Neuronal stem cell (in vitro differentiated cells): ENCODE measurements around the gene GRID1.

ENCODE experiments used
- DNase-seq: peaks from one replicate; pipeline ENCODE4 v3.0.0-alpha.2; 2013; ENCODE audit warnings: low spot score
- H2AFZ ChIP-seq: one replicate; pipeline ENCODE4 v1.6.1; 2013; ENCODE audit warnings: mild to moderate bottlenecking, low read length, inconsistent platforms
- H2AK5ac ChIP-seq: 2 replicates; pipeline ENCODE4 v1.6.1; 2013; ENCODE audit warnings: low read depth, mild to moderate bottlenecking, inconsistent platforms, low read length, moderate library complexity, mixed read lengths
- H2BK120ac ChIP-seq: 2 replicates; pipeline ENCODE4 v1.6.1; 2013; ENCODE audit warnings: low read depth, mild to moderate bottlenecking, inconsistent platforms, low read length, moderate library complexity, mixed read lengths
- H2BK12ac ChIP-seq: one replicate; pipeline ENCODE4 v1.6.1; 2013; ENCODE audit warnings: low read length, inconsistent platforms
- H2BK15ac ChIP-seq: 2 replicates; pipeline ENCODE4 v1.6.1; 2013; ENCODE audit warnings: mild to moderate bottlenecking, low read length, inconsistent platforms, mixed read lengths
- H2BK5ac ChIP-seq: one replicate; pipeline ENCODE4 v1.6.1; 2013; ENCODE audit warnings: inconsistent platforms, mild to moderate bottlenecking, low read length, moderate library complexity
- H3K14ac ChIP-seq: one replicate; pipeline ENCODE4 v1.6.1; 2013; ENCODE audit warnings: low read length, inconsistent platforms
- H3K18ac ChIP-seq: 2 replicates; pipeline ENCODE4 v1.6.1; 2013; ENCODE audit warnings: low read length, inconsistent platforms
- H3K23ac ChIP-seq: 2 replicates; pipeline ENCODE4 v1.6.1; 2013; ENCODE audit warnings: low read depth, mild to moderate bottlenecking, mixed read lengths, low read length, inconsistent platforms; ENCODE audit not compliant: poor library complexity
- H3K27ac ChIP-seq: replicated peaks from 3 replicates; pipeline ENCODE4 v1.5.1; 2013; ENCODE audit warnings: low read length, inconsistent platforms
- H3K27me3 ChIP-seq, 3 experiments: 2 replicates each; pipeline ENCODE4 v1.6.1; 2013; ENCODE audit warnings: low read length in 3 of 3, mild to moderate bottlenecking in 2 of 3, inconsistent platforms in 1 of 3, low read depth in 1 of 3, mixed read lengths in 1 of 3, moderate library complexity in 1 of 3; ENCODE audit not compliant: control insufficient read depth in 3 of 3, insufficient read depth in 3 of 3
- H3K36me3 ChIP-seq, 2 donors: replicated peaks in 1 of 2; 2 replicates each; pipeline ENCODE4 v1.6.1; 2013; ENCODE audit warnings: low read length in 2 of 2; ENCODE audit not compliant: control insufficient read depth in 2 of 2, insufficient read depth in 2 of 2
- H3K4ac ChIP-seq: 2 replicates; pipeline ENCODE4 v1.6.1; 2013; ENCODE audit warnings: inconsistent platforms, mild to moderate bottlenecking, low read length, moderate library complexity
- H3K4me1 ChIP-seq, 2 donors: 1 replicate in 1 of 2; 2 replicates in 1 of 2; pipeline ENCODE4 v1.6.1; 2013; ENCODE audit warnings: low read length in 2 of 2, low read depth in 1 of 2; ENCODE audit not compliant: control insufficient read depth in 2 of 2, insufficient read depth in 1 of 2
- H3K4me2 ChIP-seq: one replicate; pipeline ENCODE4 v1.6.1; 2013; ENCODE audit warnings: mild to moderate bottlenecking, low read length, inconsistent platforms; ENCODE audit not compliant: insufficient read depth, poor library complexity, severe bottlenecking
- H3K4me3 ChIP-seq, 2 donors: 2 replicates each; pipeline ENCODE4 v1.5.1; 2013; ENCODE audit warnings: low read length in 2 of 2, mild to moderate bottlenecking in 2 of 2, inconsistent platforms in 1 of 2, moderate library complexity in 1 of 2
- H3K79me1 ChIP-seq: one replicate; pipeline ENCODE4 v1.6.1; 2013; ENCODE audit warnings: low read depth, mild to moderate bottlenecking, inconsistent platforms, low read length, moderate library complexity
- H3K9ac ChIP-seq: one replicate; pipeline ENCODE4 v1.6.1; 2013; ENCODE audit warnings: mild to moderate bottlenecking, low read depth, low read length, inconsistent platforms; ENCODE audit not compliant: poor library complexity
- H3K9me3 ChIP-seq, 2 donors: replicated peaks in 1 of 2; 2 replicates each; pipeline versions ENCODE3 to v1.6.1; 2013; ENCODE audit warnings: low read length in 2 of 2, mild to moderate bottlenecking in 2 of 2, inconsistent platforms in 1 of 2, low read depth in 1 of 2, mixed read lengths in 1 of 2, moderate library complexity in 1 of 2; ENCODE audit not compliant: control insufficient read depth in 2 of 2, insufficient read depth in 1 of 2
- H4K8ac ChIP-seq: one replicate; pipeline ENCODE4 v1.6.1; 2013; ENCODE audit warnings: low read depth, mild to moderate bottlenecking, inconsistent platforms, low read length, moderate library complexity
- H4K91ac ChIP-seq: one replicate; pipeline ENCODE4 v1.6.1; 2013; ENCODE audit warnings: low read length, low read depth, mild to moderate bottlenecking, inconsistent platforms; ENCODE audit not compliant: poor library complexity
- WGBS, 2 donors: extraction: QIAGEN DNeasy Blood & Tissue Kit; methylation state at CpG; one replicate each; pipeline ENCODE4 v1.1.7; 2013; ENCODE audit warnings: missing lambda C conversion rate in 2 of 2, mixed read lengths in 1 of 2; ENCODE audit not compliant: insufficient read length in 2 of 2, insufficient replicate concordance in 1 of 2; ENCODE audit errors: extremely low coverage in 2 of 2; 5-methylcytosine and 5-hydroxymethylcytosine counted together

GRID1 gene

DNA sequence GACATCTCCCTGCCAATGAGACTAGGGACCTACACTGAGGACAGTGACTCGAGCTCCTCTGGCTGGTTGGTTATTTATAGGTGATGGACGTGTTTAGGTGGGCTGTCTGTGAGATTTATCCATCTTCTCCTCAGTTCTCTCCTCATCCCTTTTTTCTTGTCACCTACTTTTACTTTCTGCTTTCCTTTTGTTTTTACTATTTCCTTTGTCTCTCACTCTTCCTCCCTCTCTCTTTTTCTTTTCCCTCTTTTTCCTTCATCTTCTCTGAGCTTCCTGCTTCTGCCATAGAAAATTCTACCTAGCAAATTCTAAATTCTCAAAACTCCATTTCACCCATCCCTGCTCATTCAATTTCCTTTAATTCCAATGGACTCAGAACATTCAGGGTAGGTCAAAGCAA, 478.0 kb downstream of the GRID1 start:
- Histone ChIP-seq H3K27ac (no peak overlapping the region), H2BK15ac (no peak overlapping the region), H3K4me1 (no peaks in the 10 kb centered on the region), H3K9me3 (no peaks in the 10 kb centered on the region), H3K36me3 (no peaks in the 10 kb centered on the region), H3K4me2 (no peak overlapping the region), H3K23ac (no peak overlapping the region), H3K9ac (no peak overlapping the region), H3K27me3 (no peaks in the 10 kb centered on the region), H3K18ac (no peak overlapping the region), H2BK12ac (no peak overlapping the region), H2AFZ (no peak overlapping the region), H4K91ac (no peak overlapping the region), H4K8ac (no peak overlapping the region), H3K4ac (no peak overlapping the region), H3K14ac (no peak overlapping the region), H2AK5ac (no peak overlapping the region), H3K79me1 (no peaks in the 10 kb centered on the region), H3K4me3 (no peak overlapping the region), H2BK5ac (no peak overlapping the region), H2BK120ac (no peak overlapping the region)
- no CpG with 5 or more reads among the region's 2 CpGs for WGBS, 2 donors
- DNase-seq = no peak

DNA sequence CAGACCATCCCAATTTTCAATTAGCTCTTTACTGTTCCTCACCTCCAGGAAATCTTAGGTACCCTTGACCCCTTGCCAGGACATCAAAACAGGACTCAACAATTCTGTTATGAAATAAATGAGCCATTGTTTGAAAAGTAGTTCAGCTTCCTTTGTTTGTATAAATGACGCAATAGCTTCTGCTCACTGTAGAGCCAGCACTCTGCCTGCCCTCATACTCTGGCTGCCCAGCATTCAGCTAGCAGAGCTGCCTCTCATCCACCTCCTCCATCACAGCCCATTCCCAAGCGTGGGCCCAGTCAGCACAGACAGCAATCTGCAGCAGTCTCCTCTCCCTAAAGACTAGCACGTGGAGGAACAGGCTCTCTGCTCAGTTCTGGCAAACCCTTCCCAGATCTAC, 478.6 kb downstream of the GRID1 start:
- H2BK120ac ChIP-seq = no peak overlapping the region
- H3K9ac ChIP-seq = no peak overlapping the region
- no peak overlapping the region for H3K23ac ChIP-seq
- H2AK5ac ChIP-seq = no peak overlapping the region
- H3K36me3 ChIP-seq = no peaks in the 10 kb centered on the region
- H2BK12ac ChIP-seq = no peak overlapping the region
- no peak overlapping the region for H2BK5ac ChIP-seq
- no peak overlapping the region for H2BK15ac ChIP-seq
- no peak overlapping the region for H2AFZ ChIP-seq
- no peaks in the 10 kb centered on the region for H3K79me1 ChIP-seq
- no peaks in the 10 kb centered on the region for H3K4me1 ChIP-seq
- H3K4me3 ChIP-seq = no peak overlapping the region
- H3K9me3 ChIP-seq = no peaks in the 10 kb centered on the region
- no peaks in the 10 kb centered on the region for H3K27me3 ChIP-seq
- H4K8ac ChIP-seq = no peak overlapping the region
- WGBS, 2 donors = no CpG with 5 or more reads among the region's 3 CpGs
- H3K18ac ChIP-seq = no peak overlapping the region
- DNase-seq = no peak
- H3K27ac ChIP-seq = no peak overlapping the region
- no peak overlapping the region for H3K4ac ChIP-seq
- no peak overlapping the region for H3K4me2 ChIP-seq
- H3K14ac ChIP-seq = no peak overlapping the region
- no peak overlapping the region for H4K91ac ChIP-seq

DNA sequence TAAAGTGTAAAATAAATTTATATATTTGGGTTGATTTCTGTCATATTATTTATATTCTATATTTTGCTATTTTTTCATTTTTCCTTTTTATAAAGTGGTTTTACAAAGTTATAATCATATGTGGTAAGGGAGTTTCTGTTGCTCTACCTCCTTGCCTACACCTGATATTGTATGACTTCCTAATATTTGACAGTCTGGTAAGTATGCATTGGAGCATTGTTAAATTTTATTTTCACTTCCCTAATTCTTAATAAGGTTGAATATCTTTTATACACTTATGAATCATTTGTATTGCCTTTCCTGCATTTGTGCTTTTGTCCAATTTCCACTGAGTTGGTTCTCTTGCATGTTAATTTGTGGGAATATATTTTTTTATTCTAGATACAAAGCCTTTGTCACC, 492.4 kb downstream of the GRID1 start:
- no peak overlapping the region for H2BK120ac ChIP-seq
- no peak overlapping the region for H2BK12ac ChIP-seq
- H2AFZ ChIP-seq = no peak overlapping the region
- H3K18ac ChIP-seq = no peak overlapping the region
- no peak overlapping the region for H3K4ac ChIP-seq
- peaks cover 0 to 4% of the 10 kb centered on the region in 2 donors for H3K9me3 ChIP-seq
- H3K4me1 ChIP-seq = no peaks in the 10 kb centered on the region
- H4K8ac ChIP-seq = no peak overlapping the region
- H3K79me1 ChIP-seq = no peaks in the 10 kb centered on the region
- no peak overlapping the region for H2BK5ac ChIP-seq
- H2AK5ac ChIP-seq = no peak overlapping the region
- no peak overlapping the region for H3K4me3 ChIP-seq
- H3K4me2 ChIP-seq = no peak overlapping the region
- no peak overlapping the region for H3K27ac ChIP-seq
- H3K9ac ChIP-seq = no peak overlapping the region
- no peak overlapping the region for H3K14ac ChIP-seq
- H4K91ac ChIP-seq = no peak overlapping the region
- H3K27me3 ChIP-seq = no peaks in the 10 kb centered on the region
- H2BK15ac ChIP-seq = no peak overlapping the region
- H3K23ac ChIP-seq = no peak overlapping the region
- no peaks in the 10 kb centered on the region for H3K36me3 ChIP-seq
- no peak for DNase-seq

DNA sequence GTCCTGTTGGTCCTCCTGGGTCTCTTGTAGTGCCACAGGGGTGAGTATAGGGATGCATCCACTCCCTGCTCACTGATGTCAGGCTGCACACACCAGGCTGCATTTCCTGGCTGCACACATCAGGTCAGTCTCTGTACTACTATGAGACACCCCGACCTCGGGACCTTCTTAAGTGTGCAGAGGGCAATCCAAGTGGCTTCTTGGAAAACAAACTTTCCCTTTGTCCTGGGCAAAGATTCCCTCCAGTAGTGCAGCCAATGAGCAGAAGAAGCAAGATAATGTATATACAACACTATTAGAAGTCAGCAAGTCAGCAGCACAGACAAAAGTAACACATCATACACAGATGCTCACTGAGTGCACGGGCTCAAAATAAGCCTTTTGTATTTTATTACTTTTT, 493.5 kb downstream of the GRID1 start:
- Histone ChIP-seq H3K27me3 (no peaks in the 10 kb centered on the region), H3K4me1 (no peaks in the 10 kb centered on the region)

More for the DNA sequence above, 493.5 kb downstream of the GRID1 start:
- DNase-seq = no peak
- H3K36me3 ChIP-seq = no peaks in the 10 kb centered on the region
- H3K14ac ChIP-seq = no peak overlapping the region
- peaks cover 0 to 4% of the 10 kb centered on the region in 2 donors for H3K9me3 ChIP-seq
- no peak overlapping the region for H3K23ac ChIP-seq
- H3K27ac ChIP-seq = no peak overlapping the region
- no peak overlapping the region for H2BK120ac ChIP-seq
- H3K79me1 ChIP-seq = no peaks in the 10 kb centered on the region
- WGBS, 2 donors = no CpG with 5 or more reads among the region's 3 CpGs
- H3K4ac ChIP-seq = no peak overlapping the region
- no peak overlapping the region for H2BK12ac ChIP-seq
- H2BK5ac ChIP-seq = no peak overlapping the region
- no peak overlapping the region for H2AK5ac ChIP-seq
- H2BK15ac ChIP-seq = no peak overlapping the region
- no peak overlapping the region for H4K8ac ChIP-seq
- H2AFZ ChIP-seq = no peak overlapping the region
- no peak overlapping the region for H4K91ac ChIP-seq
- H3K4me2 ChIP-seq = no peak overlapping the region
- no peak overlapping the region for H3K4me3 ChIP-seq
- H3K9ac ChIP-seq = no peak overlapping the region
- no peak overlapping the region for H3K18ac ChIP-seq
